Bronchial epithelial cell (primary cell): Measurements from ENCODE around the gene PRKG1. TPM values are rescaled to one million over a fixed set of nuclear protein-coding genes. Genes with fewer than 3 reads are reported as not detected.
"Not testable (repeated sequence)": the region's sequence is repeated elsewhere in the genome, so short reads cannot be mapped to it uniquely, and the experiment has no call there.

ENCODE experiments used
- DNase-seq: peaks from one replicate; pipeline ENCODE4 v3.0.0-alpha.2; 2010; ENCODE audit warnings: low read depth
- FAIRE-seq: peaks from 2 replicates; lab custom pipeline; 2011; peaks lifted over from hg19 to GRCh38; lab: Jason Lieb, UNC
- H3K27me3 ChIP-seq: 2 replicates; pipeline ENCODE4 v1.5.1; 2011; ENCODE audit warnings: low read length; ENCODE audit not compliant: control insufficient read depth, insufficient read depth
- H3K36me3 ChIP-seq: 2 replicates; pipeline ENCODE4 v1.5.1; 2011; ENCODE audit warnings: low read length; ENCODE audit not compliant: control insufficient read depth, insufficient read depth
- H3K4me3 ChIP-seq: 2 replicates; pipeline ENCODE4 v1.5.1; 2011; ENCODE audit warnings: mild to moderate bottlenecking, low read depth, low read length, control low read depth
- total RNA-seq: library from RNA; depleted of rRNA; stranded (reverse); fragments of >200 nt; gene quantifications from 2 replicates; pipeline ENCODE4 v1.2.1, GENCODE V29; 2014
- TF ChIP-seq, protein P1 (sequence below): IDR thresholded peaks from 2 replicates; pipeline ENCODE4 v1.5.1; 2011; ENCODE audit warnings: mild to moderate bottlenecking, moderate library complexity, low read length, control low read depth, inconsistent platforms; ENCODE audit not compliant: insufficient read depth, severe bottlenecking

PRKG1 gene
- total RNA-seq, 1 donor from 2014 or later = 0.26 TPM

DNA sequence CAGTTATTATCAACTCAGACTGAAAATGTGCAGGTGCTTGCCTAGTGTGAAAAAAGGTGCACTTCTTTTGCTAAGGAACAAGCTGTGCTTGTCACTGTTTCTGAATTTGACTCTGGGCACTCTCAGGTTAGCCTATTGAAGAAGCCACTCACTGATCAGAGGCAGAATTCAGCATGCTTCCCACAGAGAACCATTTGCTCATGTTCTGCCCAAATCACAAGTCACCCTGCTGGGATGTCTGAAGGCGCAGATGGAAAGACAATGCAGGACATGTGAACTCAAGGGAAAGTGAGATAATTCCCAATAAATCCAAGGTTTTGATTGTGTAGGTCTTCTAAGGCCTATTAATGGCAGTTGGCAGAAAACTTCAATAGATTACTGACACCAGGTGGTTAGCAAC lies 672.9 kb downstream of the PRKG1 start:
- no peaks in the 10 kb centered on the region for H3K36me3 ChIP-seq
- no peak for FAIRE-seq
- DNase-seq = no peak
- no peaks in the 10 kb centered on the region for H3K27me3 ChIP-seq
- H3K4me3 ChIP-seq = no peak overlapping the region
- TF ChIP-seq, protein P1, sequence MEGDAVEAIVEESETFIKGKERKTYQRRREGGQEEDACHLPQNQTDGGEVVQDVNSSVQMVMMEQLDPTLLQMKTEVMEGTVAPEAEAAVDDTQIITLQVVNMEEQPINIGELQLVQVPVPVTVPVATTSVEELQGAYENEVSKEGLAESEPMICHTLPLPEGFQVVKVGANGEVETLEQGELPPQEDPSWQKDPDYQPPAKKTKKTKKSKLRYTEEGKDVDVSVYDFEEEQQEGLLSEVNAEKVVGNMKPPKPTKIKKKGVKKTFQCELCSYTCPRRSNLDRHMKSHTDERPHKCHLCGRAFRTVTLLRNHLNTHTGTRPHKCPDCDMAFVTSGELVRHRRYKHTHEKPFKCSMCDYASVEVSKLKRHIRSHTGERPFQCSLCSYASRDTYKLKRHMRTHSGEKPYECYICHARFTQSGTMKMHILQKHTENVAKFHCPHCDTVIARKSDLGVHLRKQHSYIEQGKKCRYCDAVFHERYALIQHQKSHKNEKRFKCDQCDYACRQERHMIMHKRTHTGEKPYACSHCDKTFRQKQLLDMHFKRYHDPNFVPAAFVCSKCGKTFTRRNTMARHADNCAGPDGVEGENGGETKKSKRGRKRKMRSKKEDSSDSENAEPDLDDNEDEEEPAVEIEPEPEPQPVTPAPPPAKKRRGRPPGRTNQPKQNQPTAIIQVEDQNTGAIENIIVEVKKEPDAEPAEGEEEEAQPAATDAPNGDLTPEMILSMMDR = no peak

DNA sequence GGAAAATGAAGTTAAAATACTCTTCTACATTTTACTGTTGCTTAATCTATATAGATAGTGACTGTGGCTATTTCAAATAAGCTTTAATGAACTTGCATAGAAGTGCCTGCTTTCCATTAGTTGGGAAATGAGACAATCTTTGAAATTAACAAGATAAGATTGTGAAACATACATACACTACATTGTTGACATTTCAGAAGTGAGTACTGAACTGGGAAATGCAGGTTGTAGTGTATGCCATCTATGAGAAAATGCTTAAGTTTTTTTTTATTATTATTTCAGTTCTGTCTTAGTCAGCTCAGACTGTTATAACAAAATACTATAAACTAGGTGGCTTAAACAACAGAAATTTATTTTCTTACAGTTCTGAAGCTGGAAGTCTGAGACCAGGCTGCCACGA lies 674.7 kb downstream of the PRKG1 start:
- H3K4me3 ChIP-seq = no peak overlapping the region
- DNase-seq (no peak), FAIRE-seq (no peak)
- no peaks in the 10 kb centered on the region for H3K27me3 ChIP-seq
- H3K36me3 ChIP-seq = no peaks in the 10 kb centered on the region
- TF ChIP-seq, protein P1 = no peak

GRCh38 chr10:51758366-51758765 lies 684.1 kb downstream of the PRKG1 start:
- H3K4me3 ChIP-seq = no peak overlapping the region
- no peaks in the 10 kb centered on the region for H3K36me3 ChIP-seq
- DNase-seq (no peak), FAIRE-seq (no peak)
- TF ChIP-seq, protein P1 = no peak
- no peaks in the 10 kb centered on the region for H3K27me3 ChIP-seq

DNA sequence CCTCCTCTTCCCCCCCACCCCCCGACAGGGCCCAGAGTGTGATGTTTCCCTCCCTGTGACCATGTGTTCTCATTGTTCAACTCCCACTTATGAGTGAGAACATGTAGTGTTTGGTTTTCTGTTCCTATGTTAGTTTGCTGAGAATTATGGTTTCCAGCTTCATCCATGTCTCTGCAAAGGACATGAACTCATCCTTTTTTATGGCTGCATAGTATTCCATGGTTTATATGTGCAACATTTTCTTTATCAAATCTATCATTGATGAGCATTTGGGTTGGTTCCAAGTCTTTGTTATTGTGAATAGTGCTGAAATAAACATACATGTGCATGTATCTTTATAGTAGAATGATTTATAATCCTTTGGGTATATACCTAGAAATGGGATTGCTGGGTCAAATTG lies 684.6 kb downstream of the PRKG1 start:
- H3K4me3 ChIP-seq, H3K36me3 ChIP-seq, DNase-seq, H3K27me3 ChIP-seq, FAIRE-seq: not testable (repeated sequence)

DNA sequence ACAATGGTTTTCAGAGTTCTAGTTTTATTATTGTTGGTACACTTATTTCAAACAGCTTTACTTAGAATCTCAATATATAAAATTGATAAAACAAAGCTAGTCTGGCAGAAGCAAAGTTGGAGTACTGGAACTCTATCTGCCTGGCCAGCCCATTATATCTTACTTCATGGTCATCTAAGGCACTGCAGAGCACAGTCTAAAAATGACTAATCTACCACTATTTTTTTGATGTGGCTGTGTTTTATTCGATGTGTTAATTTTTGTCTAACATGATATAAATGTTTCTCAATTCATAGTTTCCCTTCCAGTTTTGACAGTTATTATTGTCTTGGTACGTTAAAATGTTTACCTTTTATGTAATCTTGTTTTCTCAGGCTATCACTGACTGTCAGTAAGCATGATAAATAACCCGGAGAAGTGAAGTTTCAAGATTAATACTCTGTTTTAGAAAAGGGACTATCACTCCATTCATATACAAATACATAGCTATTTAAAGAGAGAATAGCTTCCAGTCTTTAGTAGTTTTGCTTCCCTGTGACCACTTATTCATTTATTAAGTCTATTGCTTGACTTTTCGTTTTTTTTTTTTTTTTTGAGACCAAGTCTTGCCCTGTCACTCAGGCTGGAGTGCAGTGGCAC lies 685.7 kb downstream of the PRKG1 start:
- H3K36me3 ChIP-seq = no peaks in the 10 kb centered on the region
- TF ChIP-seq, protein P1 = no peak
- no peaks in the 10 kb centered on the region for H3K27me3 ChIP-seq
- DNase-seq (no peak), FAIRE-seq (no peak)
- H3K4me3 ChIP-seq = no peak overlapping the region

GRCh38 chr10:51760864-51761640 lies 686.8 kb downstream of the PRKG1 start:
- FAIRE-seq (no peak), DNase-seq (no peak)
- no peaks in the 10 kb centered on the region for H3K36me3 ChIP-seq
- no peaks in the 10 kb centered on the region for H3K27me3 ChIP-seq
- no peak overlapping the region for H3K4me3 ChIP-seq
- TF ChIP-seq, protein P1 = no peak
